Measurements from ENCODE around the gene PACS2.
A peak's percentile ranks its signal among the peaks of the same experiment; 100 is the strongest.

The PACS2 gene

GRCh38 chr14:105392131-105393090 is 77.9 kb downstream of the PACS2 start:
- TF ChIP-seq ZFX (IDR thresholded peaks at IDR 0.05; ENCODE audit: borderline replicate concordance): no peak
- no peak for TF ChIP-seq CTCF (IDR thresholded peaks at IDR 0.05)
- no peak overlapping the region for H3K27ac ChIP-seq

- no peak for TF ChIP-seq ZFX (IDR thresholded peaks at IDR 0.05; ENCODE audit: borderline replicate concordance)
- TF ChIP-seq CTCF (IDR thresholded peaks at IDR 0.05): no peak
- H3K27ac ChIP-seq: no peak overlapping the region
These were observed 78.6 kb downstream of the PACS2 start for GRCh38 chr14:105393151-105393550.

GRCh38 chr14:105394714-105395537 is 80.4 kb downstream of the PACS2 start:
- no peak for TF ChIP-seq CTCF (IDR thresholded peaks at IDR 0.05)
- TF ChIP-seq ZFX (IDR thresholded peaks at IDR 0.05; ENCODE audit: borderline replicate concordance): no peak
- no peak overlapping the region for H3K27ac ChIP-seq

GRCh38 chr14:105395538-105395854 is 80.9 kb downstream of the PACS2 start:
- no peak overlapping the region for H3K27ac ChIP-seq
- TF ChIP-seq CTCF (IDR thresholded peaks at IDR 0.05) (no peak), ZFX (IDR thresholded peaks at IDR 0.05; ENCODE audit: borderline replicate concordance) (no peak)

GRCh38 chr14:105397350-105397931 is 82.9 kb downstream of the PACS2 start:
- peak overlapping the region; percentile 74 for H3K27ac ChIP-seq
- no peak for TF ChIP-seq CTCF (IDR thresholded peaks at IDR 0.05)
- no peak for TF ChIP-seq ZFX (IDR thresholded peaks at IDR 0.05; ENCODE audit: borderline replicate concordance)

GRCh38 chr14:105398044-105398725 is 83.6 kb downstream of the PACS2 start, which contains the start of gene TEX22:
Gene TEX22 (plus strand): TSS chr14:105398538. CDS start chr14:105399341, 803 bp downstream.
- TF ChIP-seq ZFX (IDR thresholded peaks at IDR 0.05; ENCODE audit: borderline replicate concordance): no peak
- no peak for TF ChIP-seq CTCF (IDR thresholded peaks at IDR 0.05)
- H3K27ac ChIP-seq: peak within 1 kb of the TSS; percentile 74
